ENCODE measurements around the gene MEI4. TPM values are rescaled to one million over a fixed set of nuclear protein-coding genes. Genes with fewer than 3 reads are reported as not detected.

MEI4 gene
- total and polyA plus RNA-seq, 2 of the 13 experiments (the other 11 are each of a cell fraction or from before 2014, with no cell fraction given): not detected

DNA sequence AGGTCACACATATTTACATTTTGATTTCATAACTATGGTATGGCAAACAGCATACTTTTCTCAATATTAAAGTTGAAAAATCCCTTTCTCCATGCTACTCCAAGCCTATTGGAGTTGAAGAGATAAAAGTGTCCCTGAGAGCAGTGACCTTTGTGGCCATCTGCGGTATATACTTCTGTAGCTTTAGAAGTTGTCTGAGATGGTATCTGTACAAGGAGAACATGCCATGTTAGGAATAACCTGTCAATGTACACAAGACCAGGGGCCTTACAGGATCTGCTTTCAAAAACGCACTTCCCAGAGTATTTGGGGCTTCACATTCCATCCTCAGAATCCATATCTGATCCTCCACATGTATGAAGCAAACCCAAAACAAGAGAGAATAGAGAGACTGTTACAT is 226.7 kb downstream of the MEI4 start (continued):
- TF ChIP-seq, protein P1, sequence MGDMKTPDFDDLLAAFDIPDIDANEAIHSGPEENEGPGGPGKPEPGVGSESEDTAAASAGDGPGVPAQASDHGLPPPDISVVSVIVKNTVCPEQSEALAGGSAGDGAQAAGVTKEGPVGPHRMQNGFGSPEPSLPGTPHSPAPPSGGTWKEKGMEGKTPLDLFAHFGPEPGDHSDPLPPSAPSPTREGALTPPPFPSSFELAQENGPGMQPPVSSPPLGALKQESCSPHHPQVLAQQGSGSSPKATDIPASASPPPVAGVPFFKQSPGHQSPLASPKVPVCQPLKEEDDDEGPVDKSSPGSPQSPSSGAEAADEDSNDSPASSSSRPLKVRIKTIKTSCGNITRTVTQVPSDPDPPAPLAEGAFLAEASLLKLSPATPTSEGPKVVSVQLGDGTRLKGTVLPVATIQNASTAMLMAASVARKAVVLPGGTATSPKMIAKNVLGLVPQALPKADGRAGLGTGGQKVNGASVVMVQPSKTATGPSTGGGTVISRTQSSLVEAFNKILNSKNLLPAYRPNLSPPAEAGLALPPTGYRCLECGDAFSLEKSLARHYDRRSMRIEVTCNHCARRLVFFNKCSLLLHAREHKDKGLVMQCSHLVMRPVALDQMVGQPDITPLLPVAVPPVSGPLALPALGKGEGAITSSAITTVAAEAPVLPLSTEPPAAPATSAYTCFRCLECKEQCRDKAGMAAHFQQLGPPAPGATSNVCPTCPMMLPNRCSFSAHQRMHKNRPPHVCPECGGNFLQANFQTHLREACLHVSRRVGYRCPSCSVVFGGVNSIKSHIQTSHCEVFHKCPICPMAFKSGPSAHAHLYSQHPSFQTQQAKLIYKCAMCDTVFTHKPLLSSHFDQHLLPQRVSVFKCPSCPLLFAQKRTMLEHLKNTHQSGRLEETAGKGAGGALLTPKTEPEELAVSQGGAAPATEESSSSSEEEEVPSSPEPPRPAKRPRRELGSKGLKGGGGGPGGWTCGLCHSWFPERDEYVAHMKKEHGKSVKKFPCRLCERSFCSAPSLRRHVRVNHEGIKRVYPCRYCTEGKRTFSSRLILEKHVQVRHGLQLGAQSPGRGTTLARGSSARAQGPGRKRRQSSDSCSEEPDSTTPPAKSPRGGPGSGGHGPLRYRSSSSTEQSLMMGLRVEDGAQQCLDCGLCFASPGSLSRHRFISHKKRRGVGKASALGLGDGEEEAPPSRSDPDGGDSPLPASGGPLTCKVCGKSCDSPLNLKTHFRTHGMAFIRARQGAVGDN (CRISPR knock-in tag; IDR thresholded peaks at IDR 0.05): no peak
- TF ChIP-seq SIN3B (IDR thresholded peaks at IDR 0.05; ENCODE audit: low read length): no peak
- peak; percentile 69 for TF ChIP-seq NCOA2 (CRISPR knock-in tag; IDR thresholded peaks at IDR 0.05)
- TF ChIP-seq ZNF552 (CRISPR knock-in tag; IDR thresholded peaks at IDR 0.05; ENCODE audit: borderline replicate concordance): no peak
- TF ChIP-seq IRX3 (CRISPR knock-in tag; IDR thresholded peaks at IDR 0.05; ENCODE audit: borderline replicate concordance, low read depth): no peak
- TF ChIP-seq, protein P2, sequence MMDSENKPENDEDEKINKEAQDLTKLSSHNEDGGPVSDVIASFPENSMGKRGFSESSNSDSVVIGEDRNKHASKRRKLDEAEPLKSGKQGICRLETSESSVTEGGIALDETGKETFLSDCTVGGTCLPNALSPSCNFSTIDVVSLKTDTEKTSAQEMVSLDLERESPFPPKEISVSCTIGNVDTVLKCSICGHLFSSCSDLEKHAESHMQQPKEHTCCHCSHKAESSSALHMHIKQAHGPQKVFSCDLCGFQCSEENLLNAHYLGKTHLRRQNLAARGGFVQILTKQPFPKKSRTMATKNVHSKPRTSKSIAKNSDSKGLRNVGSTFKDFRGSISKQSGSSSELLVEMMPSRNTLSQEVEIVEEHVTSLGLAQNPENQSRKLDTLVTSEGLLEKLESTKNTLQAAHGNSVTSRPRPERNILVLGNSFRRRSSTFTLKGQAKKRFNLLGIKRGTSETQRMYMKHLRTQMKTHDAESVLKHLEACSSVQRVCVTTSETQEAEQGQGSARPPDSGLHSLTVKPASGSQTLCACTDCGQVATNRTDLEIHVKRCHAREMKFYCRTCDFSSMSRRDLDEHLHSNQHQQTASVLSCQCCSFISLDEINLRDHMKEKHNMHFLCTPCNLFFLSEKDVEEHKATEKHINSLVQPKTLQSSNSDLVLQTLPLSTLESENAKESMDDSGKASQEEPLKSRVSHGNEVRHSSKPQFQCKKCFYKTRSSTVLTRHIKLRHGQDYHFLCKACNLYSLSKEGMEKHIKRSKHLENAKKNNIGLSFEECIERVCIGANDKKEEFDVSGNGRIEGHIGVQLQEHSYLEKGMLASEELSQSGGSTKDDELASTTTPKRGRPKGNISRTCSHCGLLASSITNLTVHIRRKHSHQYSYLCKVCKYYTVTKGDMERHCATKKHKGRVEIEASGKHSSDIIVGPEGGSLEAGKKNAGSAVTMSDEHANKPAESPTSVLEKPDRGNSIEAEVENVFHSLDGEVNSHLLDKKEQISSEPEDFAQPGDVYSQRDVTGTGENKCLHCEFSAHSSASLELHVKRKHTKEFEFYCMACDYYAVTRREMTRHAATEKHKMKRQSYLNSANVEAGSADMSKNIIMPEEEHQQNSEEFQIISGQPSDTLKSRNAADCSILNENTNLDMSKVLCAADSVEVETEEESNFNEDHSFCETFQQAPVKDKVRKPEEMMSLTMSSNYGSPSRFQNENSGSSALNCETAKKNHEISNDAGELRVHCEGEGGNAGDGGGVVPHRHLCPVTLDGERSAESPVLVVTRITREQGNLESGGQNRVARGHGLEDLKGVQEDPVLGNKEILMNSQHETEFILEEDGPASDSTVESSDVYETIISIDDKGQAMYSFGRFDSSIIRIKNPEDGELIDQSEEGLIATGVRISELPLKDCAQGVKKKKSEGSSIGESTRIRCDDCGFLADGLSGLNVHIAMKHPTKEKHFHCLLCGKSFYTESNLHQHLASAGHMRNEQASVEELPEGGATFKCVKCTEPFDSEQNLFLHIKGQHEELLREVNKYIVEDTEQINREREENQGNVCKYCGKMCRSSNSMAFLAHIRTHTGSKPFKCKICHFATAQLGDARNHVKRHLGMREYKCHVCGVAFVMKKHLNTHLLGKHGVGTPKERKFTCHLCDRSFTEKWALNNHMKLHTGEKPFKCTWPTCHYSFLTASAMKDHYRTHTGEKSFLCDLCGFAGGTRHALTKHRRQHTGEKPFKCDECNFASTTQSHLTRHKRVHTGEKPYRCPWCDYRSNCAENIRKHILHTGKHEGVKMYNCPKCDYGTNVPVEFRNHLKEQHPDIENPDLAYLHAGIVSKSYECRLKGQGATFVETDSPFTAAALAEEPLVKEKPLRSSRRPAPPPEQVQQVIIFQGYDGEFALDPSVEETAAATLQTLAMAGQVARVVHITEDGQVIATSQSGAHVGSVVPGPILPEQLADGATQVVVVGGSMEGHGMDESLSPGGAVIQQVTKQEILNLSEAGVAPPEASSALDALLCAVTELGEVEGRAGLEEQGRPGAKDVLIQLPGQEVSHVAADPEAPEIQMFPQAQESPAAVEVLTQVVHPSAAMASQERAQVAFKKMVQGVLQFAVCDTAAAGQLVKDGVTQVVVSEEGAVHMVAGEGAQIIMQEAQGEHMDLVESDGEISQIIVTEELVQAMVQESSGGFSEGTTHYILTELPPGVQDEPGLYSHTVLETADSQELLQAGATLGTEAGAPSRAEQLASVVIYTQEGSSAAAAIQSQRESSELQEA (CRISPR knock-in tag; IDR thresholded peaks at IDR 0.05; ENCODE audit: not compliant biosample characterization): no peak
- no peak for TF ChIP-seq ONECUT2 (CRISPR knock-in tag; IDR thresholded peaks at IDR 0.05)

Measured in HepG2 (cell line).